GM18505 (cell line): ENCODE measurements around the gene SYNE2.

Experiments used
- ATAC-seq: cut with Tn5 transposase; IDR thresholded peaks from one replicate; pipeline ENCODE4 v1.9.1; 2021; ENCODE audit not compliant: unreplicated experiment
- POLR2A ChIP-seq: IDR thresholded peaks from 4 replicates; pipeline ENCODE4 v1.6.1; 2011; ENCODE audit warnings: borderline replicate concordance; ENCODE audit not compliant: insufficient read depth, insufficient read length; ENCODE audit errors: extremely low read depth

SYNE2 gene

DNA sequence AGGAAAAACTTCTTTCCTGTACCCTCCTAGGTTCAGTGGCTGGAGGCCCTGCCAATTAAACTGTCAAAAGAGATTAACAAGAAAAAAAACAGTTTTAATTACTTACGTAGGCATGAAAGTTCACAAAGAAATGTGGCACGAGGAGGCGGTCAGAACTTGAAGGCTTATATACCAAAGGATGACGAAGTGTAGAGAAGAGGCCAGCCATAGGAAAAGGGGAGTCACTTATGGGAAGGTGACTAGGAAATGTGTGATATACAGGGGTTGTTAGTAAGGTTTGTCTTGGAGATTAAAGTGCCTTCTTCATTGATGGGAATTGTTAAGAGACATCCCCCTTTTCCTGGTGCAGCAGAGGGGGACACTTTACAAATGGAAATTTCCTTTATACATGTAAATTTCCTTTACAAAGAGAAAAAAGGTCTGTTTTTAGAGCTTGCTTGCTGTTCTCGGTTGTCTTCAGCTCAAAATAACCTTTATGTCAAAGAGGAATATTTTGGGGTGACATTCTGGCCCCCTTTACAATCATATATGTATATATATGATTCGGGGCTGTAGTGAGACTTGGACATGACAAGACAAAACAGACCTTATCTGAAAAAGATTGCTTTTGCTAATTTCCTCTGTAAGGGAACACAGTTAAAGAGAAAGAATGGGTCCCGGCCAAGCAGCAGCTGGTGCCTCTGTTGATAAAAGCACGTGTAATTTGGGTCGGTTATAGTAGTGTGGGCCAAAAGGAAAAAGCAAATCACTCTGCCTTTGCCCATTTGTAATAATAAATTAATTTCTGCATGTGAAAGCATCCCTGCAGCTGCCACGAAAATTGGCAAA lies 38.6 kb downstream of the SYNE2 start:
- no peak for ATAC-seq
- TF ChIP-seq POLR2A, result no peak

- no peak for ATAC-seq
- TF ChIP-seq POLR2A, result no peak
Measured at GRCh38 chr14:63892265-63892664, 39.5 kb downstream of the SYNE2 start.

DNA sequence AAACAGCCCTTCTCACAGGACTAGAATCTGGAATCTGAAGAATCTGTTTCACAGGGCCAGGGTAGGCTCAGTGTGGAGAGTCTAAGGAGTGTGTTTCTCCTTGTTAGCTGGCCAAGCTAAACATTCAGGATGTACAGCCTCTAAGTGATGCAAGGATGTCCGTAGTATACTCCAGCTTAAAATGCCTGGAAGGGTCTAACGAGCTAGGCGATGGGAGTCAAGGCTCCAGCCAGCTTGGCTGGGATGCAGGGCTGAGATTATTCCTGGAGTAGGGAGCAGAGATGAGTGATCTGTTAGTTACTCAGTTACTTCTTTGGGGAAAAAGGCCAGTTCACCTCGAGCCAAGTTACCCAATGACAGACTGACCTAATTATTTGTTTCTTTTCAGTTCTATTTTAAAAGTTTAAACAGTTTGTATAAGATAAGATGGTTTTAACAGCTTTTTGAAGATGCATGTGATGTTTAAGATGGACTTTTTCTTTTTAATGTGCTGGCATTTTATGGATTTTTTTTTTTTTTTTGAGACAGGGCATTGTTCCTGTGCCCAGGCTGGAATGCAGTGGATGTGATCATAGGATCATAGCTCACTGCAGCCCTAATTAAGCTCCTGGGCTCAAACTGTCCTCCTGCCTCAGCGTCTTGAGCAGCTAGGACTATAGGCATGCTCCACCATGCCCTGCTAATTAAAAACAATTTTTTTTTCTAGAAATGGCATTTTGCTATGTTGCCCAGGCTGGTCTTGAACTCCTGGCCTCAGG lies 41.1 kb downstream of the SYNE2 start:
- no peak for ATAC-seq

GRCh38 chr14:63895510-63895909 lies 42.7 kb downstream of the SYNE2 start:
- ATAC-seq, result no peak
- TF ChIP-seq POLR2A, result no peak

More for the DNA sequence above, 41.1 kb downstream of the SYNE2 start:
- no peak for TF ChIP-seq POLR2A

DNA sequence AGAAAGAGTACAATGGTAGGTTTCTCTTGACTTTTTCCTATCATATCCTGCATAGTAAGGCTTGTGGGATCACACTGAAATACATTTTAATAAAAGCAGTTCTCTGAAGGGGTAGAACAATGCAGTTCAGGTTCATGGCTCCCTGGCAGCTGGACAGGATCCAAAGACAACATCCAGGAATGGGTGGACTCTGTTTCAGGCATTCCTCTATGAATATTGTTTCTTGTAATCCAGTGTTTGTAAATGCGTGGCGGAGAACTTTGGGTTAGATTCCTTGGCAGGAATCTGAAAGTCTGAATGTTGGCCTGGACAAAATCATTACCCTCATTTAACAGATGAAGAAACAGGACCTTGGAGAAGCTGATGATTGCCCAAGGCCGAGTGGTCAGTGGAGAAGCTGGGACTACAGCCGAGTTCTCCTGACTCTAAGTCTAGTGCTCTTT lies 43.5 kb downstream of the SYNE2 start:
- TF ChIP-seq POLR2A, result no peak
- no peak for ATAC-seq

GRCh38 chr14:63897721-63898163 lies 44.9 kb downstream of the SYNE2 start:
- no peak for ATAC-seq
- no peak for TF ChIP-seq POLR2A

- TF ChIP-seq POLR2A, result no peak
- no peak for ATAC-seq
Measured at GRCh38 chr14:63899953-63900352, 47.1 kb downstream of the SYNE2 start.

DNA sequence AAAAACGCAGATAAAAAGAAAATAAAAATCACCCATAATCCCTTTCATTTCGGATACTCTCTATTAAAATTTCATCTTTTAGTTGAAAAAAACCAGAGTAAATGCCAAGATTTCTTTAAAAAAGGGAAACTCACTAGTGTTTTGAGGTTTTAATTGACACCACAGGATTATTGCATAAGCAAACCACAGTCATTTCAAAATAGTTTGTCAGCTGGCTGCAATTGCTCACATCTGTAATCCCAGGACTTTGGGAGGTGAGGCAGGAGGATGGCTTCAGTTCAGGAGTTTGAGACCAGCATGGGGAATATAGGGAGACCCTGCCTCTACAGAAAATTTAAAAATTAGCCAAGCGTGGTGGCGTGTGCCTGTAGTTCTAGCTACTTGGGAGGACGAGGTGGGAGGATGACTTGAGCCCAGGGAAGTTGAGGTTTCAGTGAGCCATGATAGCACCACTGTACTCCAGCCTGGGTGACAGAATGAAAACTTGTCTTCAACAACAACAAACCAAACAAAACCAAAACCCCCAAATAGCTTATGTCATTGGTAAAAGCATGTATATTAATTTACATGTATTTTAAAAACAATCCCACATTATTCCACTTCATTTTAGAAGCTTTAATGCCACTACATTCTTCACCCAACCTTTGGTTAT lies 48.8 kb downstream of the SYNE2 start:
- TF ChIP-seq POLR2A, result no peak

GRCh38 chr14:63902375-63902976 lies 49.7 kb downstream of the SYNE2 start:
- no peak for TF ChIP-seq POLR2A
- no peak for ATAC-seq

More for the DNA sequence above, 48.8 kb downstream of the SYNE2 start:
- no peak for ATAC-seq

DNA sequence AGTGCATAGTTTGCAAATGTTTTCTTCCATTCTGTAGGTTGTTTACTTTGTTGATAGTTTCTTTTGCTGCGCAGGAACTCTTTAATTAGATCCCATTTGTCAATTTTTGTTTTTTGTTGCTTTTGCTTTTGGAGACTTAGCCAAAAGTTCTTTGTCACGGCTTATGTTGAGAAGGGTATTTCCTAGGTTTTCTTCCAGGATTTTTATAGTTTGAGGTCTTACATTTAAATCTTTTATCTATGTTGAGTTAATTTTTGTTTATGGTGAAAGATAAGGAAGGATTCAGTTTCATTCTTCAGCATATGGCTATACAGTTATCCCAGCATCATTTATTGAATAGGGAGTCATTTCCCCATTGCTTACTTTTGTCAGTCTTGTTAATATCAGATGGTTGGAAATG lies 51.9 kb downstream of the SYNE2 start:
- TF ChIP-seq POLR2A, result no peak
- ATAC-seq, result no peak

DNA sequence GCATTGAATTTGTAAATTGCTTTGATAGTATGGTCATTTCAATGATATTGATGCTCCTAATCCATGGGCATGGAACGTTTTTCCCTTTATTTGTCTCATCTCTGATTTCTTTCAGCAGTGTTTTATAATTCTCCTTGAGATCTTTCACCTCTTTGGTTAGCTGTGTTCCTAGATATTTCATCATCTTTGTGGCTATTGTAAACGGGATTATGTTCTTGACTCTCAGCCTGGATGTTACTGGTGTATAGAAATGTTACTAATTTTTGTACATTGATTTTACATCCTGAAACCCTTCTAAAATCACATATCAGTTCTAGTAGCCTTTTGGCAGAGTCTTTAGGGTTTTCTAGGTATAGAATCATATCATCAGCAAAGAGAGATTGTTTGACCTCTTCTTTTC lies 52.6 kb downstream of the SYNE2 start:
- ATAC-seq, result no peak
- no peak for TF ChIP-seq POLR2A

DNA sequence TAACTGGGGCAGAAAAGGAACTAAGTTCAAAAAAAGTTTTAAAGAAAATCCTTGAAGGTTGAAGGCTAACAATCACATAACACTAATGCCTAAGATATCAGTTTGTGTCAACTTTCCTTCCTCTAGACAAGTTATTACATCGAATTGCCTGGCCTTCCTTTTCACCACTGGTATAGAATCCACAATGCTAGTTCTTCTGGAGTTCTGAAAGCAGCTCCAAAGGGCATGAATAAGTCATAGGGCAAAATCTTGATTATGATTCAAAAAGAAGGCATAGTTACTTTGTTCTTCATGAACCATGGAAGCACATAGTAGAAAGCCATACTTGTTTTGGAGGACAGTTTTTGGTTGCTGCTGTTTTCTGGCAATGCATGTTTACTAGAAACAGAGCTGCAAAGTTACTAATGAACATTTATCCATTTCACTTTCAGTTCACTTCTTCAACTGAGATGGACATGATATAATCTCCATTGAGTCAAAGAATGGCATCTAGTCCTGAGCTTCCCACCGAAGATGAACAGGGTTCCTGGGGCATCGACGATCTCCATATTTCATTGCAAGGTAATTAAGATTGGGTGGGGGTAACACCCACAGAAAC lies 56.0 kb downstream of the SYNE2 start:
- no peak for TF ChIP-seq POLR2A
- no peak for ATAC-seq

- TF ChIP-seq POLR2A, result no peak
- ATAC-seq, result no peak
Measured at GRCh38 chr14:63909984-63910383, 57.2 kb downstream of the SYNE2 start.
